ENCODE measurements around the gene UGT1A8. TPM values are rescaled to one million over a fixed set of nuclear protein-coding genes. Genes with fewer than 3 reads are reported as not detected.

Gene UGT1A8
- total RNA-seq, 1 experiment from 2014 or later, result 2.2 TPM

DNA sequence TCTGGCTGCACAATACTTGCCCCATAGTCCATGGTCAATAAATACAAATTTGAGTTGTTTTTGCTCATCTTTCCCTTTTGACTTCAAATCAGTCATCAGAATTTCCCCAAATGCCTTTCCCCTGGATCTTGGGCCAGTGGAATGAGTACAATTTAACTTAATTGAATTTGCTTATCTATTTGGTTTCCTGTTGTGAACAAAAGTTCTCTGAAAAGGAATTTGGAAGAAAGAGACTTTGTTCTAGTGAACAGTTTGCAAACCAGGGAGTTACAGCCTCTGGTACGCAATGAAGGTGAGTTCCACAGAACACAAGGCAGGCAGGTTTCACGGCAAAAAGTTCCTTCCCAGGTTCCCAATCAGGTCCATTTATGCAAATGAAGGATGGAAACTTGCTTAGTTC lies 141.4 kb downstream of the UGT1A8 start:
- Histone ChIP-seq H3K4me3 (no peak overlapping the region), H3K36me3 (no peaks in the 10 kb centered on the region), H3K27me3 (no peaks in the 10 kb centered on the region), H3K9me3 (no peaks in the 10 kb centered on the region)
- DNase-seq, result no peak

DNA sequence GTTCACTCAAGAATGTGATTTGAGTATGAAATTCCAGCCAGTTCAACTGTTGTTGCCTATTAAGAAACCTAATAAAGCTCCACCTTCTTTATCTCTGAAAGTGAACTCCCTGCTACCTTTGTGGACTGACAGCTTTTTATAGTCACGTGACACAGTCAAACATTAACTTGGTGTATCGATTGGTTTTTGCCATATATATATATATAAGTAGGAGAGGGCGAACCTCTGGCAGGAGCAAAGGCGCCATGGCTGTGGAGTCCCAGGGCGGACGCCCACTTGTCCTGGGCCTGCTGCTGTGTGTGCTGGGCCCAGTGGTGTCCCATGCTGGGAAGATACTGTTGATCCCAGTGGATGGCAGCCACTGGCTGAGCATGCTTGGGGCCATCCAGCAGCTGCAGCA lies 142.6 kb downstream of the UGT1A8 start, which contains the start of gene UGT1A1:
TSS of gene UGT1A1 (plus strand) at position 228 of the 400 bp plus-strand sequence. CDS start at position 246, 18 bp downstream.
- Histone ChIP-seq H3K27me3 (no peaks in the 10 kb centered on the region), H3K9me3 (no peaks in the 10 kb centered on the region), H3K36me3 (no peaks in the 10 kb centered on the region), H3K4me3 (no peak within 1 kb of the TSS)
- DNase-seq, result no peak

DNA sequence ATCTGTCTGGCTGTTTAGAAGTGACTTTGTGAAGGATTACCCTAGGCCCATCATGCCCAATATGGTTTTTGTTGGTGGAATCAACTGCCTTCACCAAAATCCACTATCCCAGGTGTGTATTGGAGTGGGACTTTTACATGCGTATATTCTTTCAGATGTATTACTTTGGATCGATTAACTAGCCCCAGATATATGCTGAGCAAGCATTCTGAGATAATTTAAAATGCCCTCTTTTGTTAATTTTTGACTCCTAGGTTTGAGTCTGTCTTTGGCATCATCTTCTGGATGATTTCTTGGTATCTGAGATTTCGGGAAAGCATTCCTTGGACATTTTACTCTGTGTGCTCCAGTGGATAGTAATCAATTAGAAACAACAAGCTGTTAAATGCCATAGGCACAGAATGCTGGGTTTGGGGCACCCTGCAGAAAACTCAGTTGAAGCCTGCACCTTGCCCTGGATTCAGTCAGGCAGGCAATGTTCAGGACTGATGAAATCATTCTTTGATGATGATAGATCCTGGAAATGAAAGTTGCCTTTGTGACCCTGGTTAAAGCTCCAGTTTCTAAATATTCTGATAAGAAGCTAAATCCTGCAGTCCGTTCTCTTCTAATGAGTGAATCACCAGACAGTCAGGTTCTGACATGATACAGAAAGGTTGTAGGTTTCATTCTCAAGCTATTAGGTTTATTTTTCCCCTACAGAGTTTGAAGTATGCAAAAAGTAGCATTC lies 143.8 kb downstream of the UGT1A8 start:
- H3K9me3 ChIP-seq, result no peaks in the 10 kb centered on the region
- no peak for DNase-seq
- no peaks in the 10 kb centered on the region for H3K36me3 ChIP-seq
- H3K27me3 ChIP-seq, result no peaks in the 10 kb centered on the region
- no peak overlapping the region for H3K4me3 ChIP-seq

- H3K9me3 ChIP-seq, result no peaks in the 10 kb centered on the region
- H3K27me3 ChIP-seq, result no peaks in the 10 kb centered on the region
- peak; percentile 80 for DNase-seq
- H3K4me3 ChIP-seq, result no peak overlapping the region
- H3K36me3 ChIP-seq, result no peaks in the 10 kb centered on the region
Measured at GRCh38 chr2:233764264-233764663, 146.8 kb downstream of the UGT1A8 start.

DNA sequence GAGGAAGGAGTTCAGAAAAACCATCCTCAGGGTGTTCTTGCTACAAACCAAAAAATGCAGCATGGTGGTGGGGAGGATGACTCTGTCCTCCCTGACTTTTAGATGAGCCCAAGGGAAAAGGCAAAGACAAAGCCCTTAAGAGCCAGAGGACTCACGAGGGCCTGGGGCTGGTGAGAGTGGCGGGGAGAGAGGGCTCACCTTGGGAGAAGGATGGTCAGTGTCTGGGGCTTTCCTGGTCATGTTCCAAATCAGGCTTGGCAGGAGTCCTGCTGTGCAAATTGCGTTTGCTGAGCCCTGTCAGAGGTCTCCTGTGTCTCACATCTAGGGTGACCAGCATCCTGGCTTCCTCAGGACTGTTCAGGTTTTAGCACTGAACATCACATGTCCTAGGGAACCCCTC lies 147.3 kb downstream of the UGT1A8 start:
- peak; percentile 25 for DNase-seq
- Histone ChIP-seq H3K4me3 (no peak overlapping the region), H3K9me3 (no peaks in the 10 kb centered on the region), H3K27me3 (no peaks in the 10 kb centered on the region), H3K36me3 (no peaks in the 10 kb centered on the region)

- DNase-seq, result no peak
- no peak overlapping the region for H3K4me3 ChIP-seq
- H3K9me3 ChIP-seq, result no peaks in the 10 kb centered on the region
- no peaks in the 10 kb centered on the region for H3K36me3 ChIP-seq
- H3K27me3 ChIP-seq, result no peaks in the 10 kb centered on the region
Measured at GRCh38 chr2:233766416-233766815, 149.0 kb downstream of the UGT1A8 start.

DNA sequence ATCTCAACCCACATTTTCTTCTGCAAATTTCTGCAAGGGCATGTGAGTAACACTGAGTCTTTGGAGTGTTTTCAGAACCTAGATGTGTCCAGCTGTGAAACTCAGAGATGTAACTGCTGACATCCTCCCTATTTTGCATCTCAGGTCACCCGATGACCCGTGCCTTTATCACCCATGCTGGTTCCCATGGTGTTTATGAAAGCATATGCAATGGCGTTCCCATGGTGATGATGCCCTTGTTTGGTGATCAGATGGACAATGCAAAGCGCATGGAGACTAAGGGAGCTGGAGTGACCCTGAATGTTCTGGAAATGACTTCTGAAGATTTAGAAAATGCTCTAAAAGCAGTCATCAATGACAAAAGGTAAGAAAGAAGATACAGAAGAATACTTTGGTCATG lies 150.6 kb downstream of the UGT1A8 start:
- H3K4me3 ChIP-seq, result no peak overlapping the region
- H3K9me3 ChIP-seq, result no peaks in the 10 kb centered on the region
- no peak for DNase-seq
- no peaks in the 10 kb centered on the region for H3K27me3 ChIP-seq
- no peaks in the 10 kb centered on the region for H3K36me3 ChIP-seq

DNA sequence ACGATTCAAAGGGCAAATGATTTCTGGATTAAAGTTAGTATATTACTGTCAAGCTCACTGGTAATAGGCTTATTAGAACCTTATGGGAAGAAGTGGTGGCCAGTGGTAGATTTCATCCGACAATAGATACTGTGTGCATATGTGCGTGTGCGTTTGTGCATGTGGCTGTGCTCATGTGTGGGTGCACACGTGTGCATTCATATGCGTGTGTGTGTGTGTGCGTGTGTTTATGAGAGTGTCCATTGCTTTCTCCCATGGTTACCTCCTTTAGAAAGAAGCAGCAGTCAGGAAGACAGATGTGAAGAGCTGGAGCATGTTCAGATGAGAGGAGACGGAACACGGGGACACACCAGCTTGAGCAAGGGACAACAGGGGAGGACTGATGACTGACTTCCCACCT lies 151.8 kb downstream of the UGT1A8 start:
- Histone ChIP-seq H3K27me3 (no peaks in the 10 kb centered on the region), H3K36me3 (no peaks in the 10 kb centered on the region), H3K9me3 (no peaks in the 10 kb centered on the region), H3K4me3 (no peak overlapping the region)
- no peak for DNase-seq

GRCh38 chr2:233772153-233772552 lies 154.7 kb downstream of the UGT1A8 start:
- H3K36me3 ChIP-seq, result no peaks in the 10 kb centered on the region
- no peaks in the 10 kb centered on the region for H3K27me3 ChIP-seq
- H3K4me3 ChIP-seq, result no peak overlapping the region
- no peak for DNase-seq
- H3K9me3 ChIP-seq, result peaks cover 3% of the 10 kb centered on the region; the same call in 1 of the 2 replicates

DNA sequence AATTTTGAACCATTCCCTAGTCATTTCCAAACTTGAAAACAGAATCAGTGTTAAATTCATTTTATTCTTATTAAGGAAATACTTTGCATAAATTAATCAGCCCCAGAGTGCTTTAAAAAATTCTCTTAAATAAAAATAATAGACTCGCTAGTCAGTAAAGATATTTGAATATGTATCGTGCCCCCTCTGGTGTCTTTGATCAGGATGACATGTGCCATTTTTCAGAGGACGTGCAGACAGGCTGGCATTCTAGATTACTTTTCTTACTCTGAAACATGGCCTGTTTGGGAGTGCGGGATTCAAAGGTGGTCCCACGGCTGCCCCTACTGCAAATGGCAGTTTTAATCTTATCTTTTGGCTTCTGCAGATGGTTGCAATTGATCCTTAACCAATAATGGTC lies 155.2 kb downstream of the UGT1A8 start:
- no peak for DNase-seq
- H3K4me3 ChIP-seq, result no peak overlapping the region
- peaks cover 3% of the 10 kb centered on the region; the same call in 1 of the 2 replicates for H3K9me3 ChIP-seq
- no peaks in the 10 kb centered on the region for H3K27me3 ChIP-seq
- no peaks in the 10 kb centered on the region for H3K36me3 ChIP-seq

DNA sequence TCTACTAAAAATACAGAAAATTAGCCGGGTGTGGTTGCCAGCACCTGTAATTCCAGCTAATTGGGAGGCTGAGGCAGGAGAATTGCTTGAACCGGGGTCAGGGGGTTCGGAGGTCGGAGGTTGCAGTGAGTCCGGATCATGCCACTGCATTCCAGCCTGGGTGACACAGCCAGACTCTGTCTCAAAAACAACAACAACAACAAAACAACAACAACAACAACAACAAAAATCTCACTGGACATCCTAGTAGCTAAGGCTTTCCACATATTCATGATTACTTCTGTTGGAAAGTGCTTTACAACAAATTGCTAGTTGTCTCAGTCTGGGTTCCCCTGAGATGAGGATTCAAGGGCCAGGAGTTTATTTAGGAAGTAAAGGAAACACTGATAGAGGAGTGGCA lies 156.4 kb downstream of the UGT1A8 start:
- Histone ChIP-seq H3K9me3 (peaks cover 3% of the 10 kb centered on the region; the same call in 1 of the 2 replicates), H3K27me3 (no peaks in the 10 kb centered on the region), H3K4me3 (no peak overlapping the region), H3K36me3 (no peaks in the 10 kb centered on the region)
- DNase-seq, result no peak

DNA sequence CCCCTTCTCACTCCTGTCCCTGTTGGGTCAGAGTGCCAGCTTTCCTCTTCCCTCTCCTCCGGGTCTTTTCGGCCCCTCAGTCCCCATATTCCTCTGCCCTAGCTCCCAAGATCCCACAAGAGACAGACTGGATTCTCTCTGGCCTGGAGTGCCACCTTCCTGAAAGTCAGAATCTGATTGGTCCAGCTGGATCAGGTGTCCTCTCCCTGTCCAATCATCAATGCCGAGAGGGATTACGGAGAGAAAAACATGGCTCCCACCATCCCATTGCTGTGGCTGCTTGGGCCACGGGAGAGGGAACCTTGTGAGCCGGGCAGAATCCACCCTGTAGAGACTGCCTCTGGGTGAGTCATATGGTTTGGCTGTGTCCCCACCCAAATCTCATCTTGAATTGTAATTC lies 158.0 kb downstream of the UGT1A8 start:
- no peak for DNase-seq
- Histone ChIP-seq H3K27me3 (no peaks in the 10 kb centered on the region), H3K36me3 (no peaks in the 10 kb centered on the region), H3K9me3 (peaks cover 3% of the 10 kb centered on the region; the same call in 1 of the 2 replicates), H3K4me3 (no peak overlapping the region)

DNA sequence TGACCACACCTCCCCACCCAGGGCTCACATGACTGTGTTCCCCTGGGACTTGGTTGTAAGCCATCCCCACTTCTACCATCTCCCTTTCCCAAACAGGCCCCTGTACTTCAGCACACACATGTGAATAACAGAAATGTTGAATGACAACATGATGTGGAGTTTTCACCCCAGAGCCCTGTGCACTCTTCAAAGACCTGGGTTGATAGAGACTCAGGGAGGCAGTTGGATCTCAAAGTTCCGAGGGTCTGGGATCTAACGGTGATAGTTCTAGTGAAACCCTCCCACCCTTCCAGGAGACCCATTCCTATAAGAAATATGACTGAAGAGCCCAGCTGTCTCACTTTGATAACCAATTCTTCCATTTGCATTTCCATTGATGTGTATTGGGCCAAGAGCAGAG lies 160.6 kb downstream of the UGT1A8 start, which contains the start of gene MROH2A:
TSS of gene MROH2A (plus strand) at position 301 of the 400 bp plus-strand sequence. CDS start 1,029 bp downstream, outside the sequence.
- Histone ChIP-seq H3K36me3 (no peaks in the 10 kb centered on the region), H3K9me3 (peaks cover 5% of the 10 kb centered on the region; the same call in 1 of the 2 replicates)

DNA sequence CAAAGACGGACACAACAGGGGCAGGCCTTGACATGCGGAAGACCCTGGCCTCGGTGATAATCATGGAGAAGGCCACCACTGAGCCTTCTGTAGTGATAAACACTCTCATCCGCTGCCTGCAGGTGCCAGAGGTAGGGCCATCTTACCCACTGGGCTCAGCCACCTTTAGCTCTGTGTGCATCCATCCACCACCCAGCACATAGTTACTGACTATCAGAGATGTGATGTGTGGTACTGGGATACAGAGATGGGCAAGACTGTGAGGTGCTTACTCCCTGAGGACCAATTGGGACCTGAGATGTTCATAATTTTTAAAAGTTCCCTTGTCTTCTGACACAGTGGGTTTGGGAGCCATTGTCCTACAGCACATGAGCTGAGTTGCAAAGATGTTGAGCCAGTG lies 162.3 kb downstream of the UGT1A8 start:
- Histone ChIP-seq H3K36me3 (no peaks in the 10 kb centered on the region), H3K27me3 (no peaks in the 10 kb centered on the region), H3K9me3 (peaks cover 5% of the 10 kb centered on the region; the same call in 1 of the 2 replicates), H3K4me3 (no peak overlapping the region)
- DNase-seq, result no peak

More for the DNA sequence above, 160.6 kb downstream of the UGT1A8 start, which contains the start of gene MROH2A:
- no peak within 1 kb of the TSS for H3K4me3 ChIP-seq
- DNase-seq, result no peak
- H3K27me3 ChIP-seq, result no peaks in the 10 kb centered on the region

GRCh38 chr2:233780771-233781170 lies 163.3 kb downstream of the UGT1A8 start:
- H3K27me3 ChIP-seq, result no peaks in the 10 kb centered on the region
- no peaks in the 10 kb centered on the region for H3K36me3 ChIP-seq

GRCh38 chr2:233789554-233789953 lies 172.1 kb downstream of the UGT1A8 start:
- no peaks in the 10 kb centered on the region for H3K36me3 ChIP-seq
- no peak for DNase-seq
- H3K4me3 ChIP-seq, result no peak overlapping the region
- H3K27me3 ChIP-seq, result no peaks in the 10 kb centered on the region
- no peaks in the 10 kb centered on the region for H3K9me3 ChIP-seq

More at GRCh38 chr2:233780771-233781170, 163.3 kb downstream of the UGT1A8 start:
- Histone ChIP-seq H3K4me3 (no peak overlapping the region), H3K9me3 (peaks cover 5% of the 10 kb centered on the region; the same call in 1 of the 2 replicates)
- DNase-seq, result no peak

GRCh38 chr2:233791151-233791882 lies 173.9 kb downstream of the UGT1A8 start:
- no peaks in the 10 kb centered on the region for H3K27me3 ChIP-seq
- DNase-seq, result no peak
- H3K4me3 ChIP-seq, result no peak overlapping the region
- H3K9me3 ChIP-seq, result no peaks in the 10 kb centered on the region
- H3K36me3 ChIP-seq, result no peaks in the 10 kb centered on the region
